HG02588 (cell line): Measurements from ENCODE around the gene RELN.

Source experiments
- ATAC-seq: cut with Tn5 transposase; IDR thresholded peaks from one replicate; pipeline ENCODE4 v1.9.1; 2021; ENCODE audit warnings: mild to moderate bottlenecking, moderate library complexity; ENCODE audit not compliant: unreplicated experiment

Gene RELN

DNA sequence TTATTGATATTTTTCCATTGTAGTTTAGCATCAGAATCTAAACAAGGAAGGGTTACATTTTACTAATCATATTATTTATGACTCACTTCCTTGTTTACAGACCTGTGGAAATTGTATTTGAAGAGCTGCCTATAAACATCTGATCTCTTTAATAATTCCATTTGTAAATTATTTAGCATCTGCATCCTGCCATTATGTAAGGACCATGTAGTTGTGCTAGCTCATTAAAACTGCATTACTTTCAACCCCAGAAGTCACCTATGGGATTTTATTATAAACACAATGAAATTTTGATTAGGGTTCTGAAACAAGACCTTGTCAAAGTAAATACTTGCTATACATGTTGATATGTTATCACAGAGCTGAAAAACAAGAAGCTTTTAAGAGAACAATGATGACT is 396.6 kb downstream of the RELN start:
- no peak for ATAC-seq

DNA sequence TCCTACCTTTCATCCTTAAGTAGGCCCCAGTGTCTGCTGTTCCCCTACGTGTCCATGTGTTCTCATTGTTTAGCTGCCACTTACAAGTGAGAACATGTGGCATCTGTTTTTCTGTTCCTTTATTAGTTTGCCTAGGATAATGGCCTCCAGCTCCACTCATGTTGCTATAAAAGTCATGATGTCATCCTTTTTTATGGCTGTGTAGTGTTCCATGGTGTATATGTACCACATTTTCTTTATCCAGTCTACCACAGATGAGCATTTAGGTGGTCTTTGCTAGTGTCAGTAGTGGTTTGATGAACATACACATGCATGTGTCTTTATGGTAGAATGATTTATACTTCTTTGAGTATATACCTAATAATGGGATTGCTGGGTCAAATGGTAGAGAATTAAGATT is 397.3 kb downstream of the RELN start:
- ATAC-seq: no peak

GRCh38 chr7:103580031-103580430 is 409.4 kb downstream of the RELN start:
- ATAC-seq: no peak

GRCh38 chr7:103577059-103577458 is 412.4 kb downstream of the RELN start:
- no peak for ATAC-seq

- no peak for ATAC-seq
Measured at GRCh38 chr7:103576641-103577040, 412.8 kb downstream of the RELN start.

- ATAC-seq: no peak
Measured at GRCh38 chr7:103574576-103574975, 414.9 kb downstream of the RELN start.

DNA sequence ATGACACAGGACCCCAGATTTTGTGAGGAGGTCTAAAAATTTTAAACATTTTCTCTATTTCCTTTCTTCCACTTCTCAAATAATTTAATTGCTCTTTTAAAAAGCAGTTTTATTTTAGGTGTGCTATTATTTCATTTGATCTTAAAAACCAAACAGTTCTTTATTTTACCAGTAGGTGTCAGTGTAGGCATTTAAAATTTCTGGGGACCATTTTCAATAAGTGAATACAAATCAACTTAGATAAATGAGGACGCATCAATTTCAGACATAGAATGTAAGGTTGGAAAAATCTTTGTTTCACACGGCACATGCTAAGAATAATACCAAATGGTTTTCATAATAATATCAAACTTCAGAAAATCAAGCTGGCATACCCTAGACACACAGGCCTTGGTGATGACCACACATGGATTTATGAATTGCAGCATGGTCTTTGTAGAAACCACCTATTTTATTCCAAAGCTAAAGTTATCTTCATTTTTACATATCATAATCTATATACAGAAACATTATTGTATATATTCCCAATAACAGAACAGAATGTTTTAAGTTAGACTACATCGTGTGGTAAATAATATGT is 415.9 kb downstream of the RELN start:
- no peak for ATAC-seq

DNA sequence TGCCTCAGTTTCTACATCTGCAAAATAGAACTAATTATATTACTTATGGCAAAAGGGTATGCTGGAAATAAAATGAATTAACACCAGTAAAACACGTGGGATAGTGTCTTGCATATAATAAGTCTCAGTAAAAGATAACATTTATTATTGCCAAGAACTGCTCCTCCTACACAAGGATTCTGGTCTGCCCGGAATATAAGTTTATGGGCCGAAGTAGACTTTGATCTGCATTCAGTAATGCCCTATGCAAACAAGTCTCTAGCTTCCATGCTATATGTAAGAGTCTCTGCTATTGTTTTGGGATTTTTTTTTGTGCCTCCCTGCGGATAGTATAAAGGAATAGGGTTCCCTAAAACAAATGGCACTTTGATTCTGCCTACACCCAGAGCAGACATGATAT is 417.9 kb downstream of the RELN start:
- no peak for ATAC-seq

- ATAC-seq: no peak
Measured at GRCh38 chr7:103569621-103570305, 419.7 kb downstream of the RELN start.

DNA sequence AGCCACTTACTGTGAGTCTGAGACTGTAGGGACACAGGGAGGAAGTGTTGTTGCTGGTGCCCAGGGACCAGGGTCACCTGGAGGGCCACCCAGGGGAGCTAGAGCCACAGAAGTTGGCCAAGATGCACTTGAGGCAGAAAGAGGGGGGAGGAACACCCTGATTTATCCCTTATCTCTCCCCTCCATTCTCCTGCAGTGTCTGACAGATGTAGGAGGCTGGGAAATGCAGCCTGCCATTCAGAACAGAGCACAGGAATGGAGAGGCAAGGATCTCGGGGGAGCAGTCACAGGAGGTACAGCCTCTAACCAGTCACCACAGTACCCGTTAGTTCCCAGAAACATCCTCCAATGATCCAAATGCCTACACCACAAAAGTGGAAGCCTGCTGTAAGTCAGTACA is 425.0 kb downstream of the RELN start:
- no peak for ATAC-seq

GRCh38 chr7:103560136-103560535 is 429.3 kb downstream of the RELN start:
- no peak for ATAC-seq

- ATAC-seq: no peak
Measured at GRCh38 chr7:103551016-103551415, 438.4 kb downstream of the RELN start.

DNA sequence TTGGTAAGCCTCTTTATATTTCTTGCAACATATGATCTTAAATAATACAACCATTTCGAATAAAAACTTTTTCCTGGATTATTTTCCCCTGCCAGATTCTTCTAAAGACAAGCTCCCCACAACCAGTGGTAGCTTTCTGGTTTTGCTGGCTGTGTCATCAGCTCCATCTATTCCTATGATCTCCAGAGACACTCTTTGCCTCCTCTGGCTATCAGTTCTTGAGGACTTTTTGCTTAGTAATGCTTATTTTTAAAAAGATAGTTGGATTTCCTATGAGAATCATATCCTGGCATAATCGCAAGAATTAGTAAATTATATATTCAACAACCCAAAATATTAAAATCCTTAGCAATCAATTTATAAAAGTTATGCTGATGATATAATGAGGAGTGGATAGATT is 439.7 kb downstream of the RELN start:
- ATAC-seq: no peak

- ATAC-seq: no peak
Measured at GRCh38 chr7:103547451-103548284, 441.8 kb downstream of the RELN start.

DNA sequence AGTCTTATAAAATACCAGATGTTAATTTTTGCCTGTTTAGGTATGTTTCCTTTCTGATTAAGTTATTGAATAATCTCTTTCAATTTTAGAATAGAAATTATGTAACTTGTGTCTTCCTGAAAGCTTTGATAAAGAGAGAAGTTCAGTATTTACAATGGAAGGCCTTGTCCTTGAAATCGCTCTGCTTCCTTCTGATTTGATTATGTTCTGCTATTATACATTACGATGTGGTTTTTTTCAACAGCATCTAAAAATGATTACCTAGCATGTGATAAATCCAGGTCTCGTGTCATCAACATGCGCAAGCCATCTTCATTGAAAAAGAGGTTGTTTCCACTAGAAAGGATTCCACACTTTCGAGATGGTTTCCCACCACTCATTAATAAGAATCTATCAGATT is 447.0 kb downstream of the RELN start:
- no peak for ATAC-seq

DNA sequence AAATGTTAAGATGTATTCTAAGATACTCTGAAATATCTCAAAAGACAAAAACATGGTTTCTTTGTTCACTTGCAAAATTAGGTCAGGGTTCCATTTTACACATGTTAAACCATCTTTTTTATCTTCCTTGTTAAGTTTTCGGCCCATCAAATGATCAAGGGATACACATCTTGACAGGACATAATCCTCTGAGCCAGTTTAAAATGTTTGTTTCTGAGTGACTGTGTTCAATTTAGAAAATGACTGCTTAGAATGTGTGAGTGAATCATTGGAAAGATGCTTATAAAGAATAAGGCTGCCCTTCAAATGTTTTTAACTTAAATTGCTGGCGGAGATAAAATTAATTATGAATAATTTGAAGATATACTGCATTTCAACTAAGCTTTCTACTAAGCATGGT is 447.5 kb downstream of the RELN start:
- ATAC-seq: no peak

DNA sequence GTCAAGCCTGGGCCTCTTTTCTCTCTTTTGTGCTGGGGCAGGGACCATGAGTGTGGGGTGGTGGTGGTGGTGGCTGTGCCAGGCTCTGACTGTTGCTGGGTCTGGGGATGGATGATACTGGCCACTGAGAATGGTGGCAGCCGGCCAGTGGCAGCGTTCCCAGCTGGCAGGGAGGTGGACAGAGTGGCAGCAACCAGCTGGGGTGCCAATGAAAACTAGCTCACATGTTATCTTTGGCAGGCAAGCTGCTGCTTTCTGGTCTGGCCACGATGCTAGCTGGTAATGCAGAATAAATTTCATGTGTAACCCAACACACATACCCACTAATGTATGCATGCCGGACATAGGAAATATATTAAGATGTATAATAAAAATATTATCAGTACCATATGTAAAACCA is 448.4 kb downstream of the RELN start:
- ATAC-seq: no peak

- ATAC-seq: no peak
Measured at GRCh38 chr7:103540338-103540737, 449.1 kb downstream of the RELN start.

DNA sequence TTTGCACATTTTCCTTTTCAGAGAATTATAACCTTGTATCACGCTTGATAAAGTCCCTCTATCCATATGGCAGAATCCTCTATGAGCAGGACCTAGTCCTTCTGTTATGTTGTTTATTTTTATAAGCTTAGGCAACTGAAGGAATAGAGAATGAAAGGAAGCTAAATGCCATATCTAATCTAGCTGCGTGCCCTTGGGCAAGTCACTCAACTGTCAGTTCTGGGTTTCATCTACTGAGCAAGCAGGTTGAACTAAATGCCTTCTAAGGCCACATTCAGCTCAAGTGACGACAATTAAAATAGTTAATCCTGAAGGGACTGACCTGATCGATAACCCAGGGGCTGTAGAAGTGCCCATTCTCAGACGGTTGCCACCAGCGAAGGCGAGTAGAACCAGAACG is 449.6 kb downstream of the RELN start:
- ATAC-seq: no peak

DNA sequence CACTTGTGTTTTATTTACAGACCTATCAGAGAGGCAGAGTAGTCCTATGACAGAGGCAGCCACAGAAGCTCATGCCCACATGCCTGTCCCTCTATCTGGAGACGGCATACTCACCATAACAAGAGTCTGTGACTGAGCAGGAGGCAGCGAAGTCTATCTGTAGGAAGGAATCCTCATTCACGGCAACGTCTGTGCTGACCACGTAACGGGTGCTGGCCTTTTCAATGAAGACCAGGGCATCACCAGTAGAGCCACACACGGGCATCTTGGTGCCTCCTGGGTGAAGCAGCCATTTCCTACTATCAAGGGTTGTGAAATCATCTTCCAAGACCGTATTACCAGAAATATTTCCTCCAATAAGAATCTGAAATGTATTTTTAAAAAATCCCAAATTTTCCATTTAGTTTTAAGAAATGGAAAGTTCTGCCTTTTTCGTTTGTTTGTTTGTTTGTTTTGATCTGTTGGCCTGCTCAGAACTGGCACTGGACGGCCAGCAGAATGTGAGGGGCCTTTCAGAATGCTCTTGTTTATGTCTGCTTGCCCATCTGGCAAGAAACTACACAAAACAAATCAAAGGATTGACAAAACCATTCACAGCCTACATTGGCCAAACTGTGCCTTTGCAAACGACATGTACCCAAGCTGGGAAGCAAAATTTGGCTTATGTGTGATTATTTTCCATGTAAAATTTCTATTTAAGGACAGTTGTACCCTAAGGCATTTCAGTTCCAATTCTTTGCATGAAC is 450.3 kb downstream of the RELN start:
- ATAC-seq: no peak

DNA sequence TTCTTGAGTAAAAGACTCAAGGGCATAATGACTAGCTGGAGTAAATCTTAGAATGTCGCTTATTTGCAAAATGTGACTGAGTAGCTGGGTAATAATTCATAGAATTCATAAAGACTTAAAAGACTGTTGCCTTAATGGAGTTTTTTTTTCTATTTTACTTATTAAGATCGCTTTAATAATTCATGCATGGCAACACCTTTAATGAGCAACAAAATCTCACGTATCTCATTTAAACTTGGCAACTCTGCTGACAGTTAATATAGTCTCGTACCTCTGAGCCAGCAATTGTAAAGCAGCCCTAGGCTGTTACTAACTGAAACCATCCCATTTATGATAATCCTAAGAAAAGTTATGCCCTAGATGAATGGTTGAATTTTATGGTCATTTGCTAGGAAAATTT is 455.7 kb downstream of the RELN start:
- ATAC-seq: no peak
